Muscle of arm (tissue), 12 donors: Measurements from ENCODE around the gene TCEANC2. TPM values are rescaled to one million over a fixed set of nuclear protein-coding genes. Genes with fewer than 3 reads are reported as not detected.

Experiments used
- DNase-seq: peaks from one replicate; pipeline ENCODE4 v3.0.0-alpha.2; 2013
- polyA plus RNA-seq, 12 donors: library from polyadenylated mRNA; unstranded; fragments of 120-200 nt; gene quantifications; one replicate each; pipeline ENCODE4 v1.2.1, GENCODE V29; 2013; ENCODE audit not compliant: insufficient read length in 12 of 12

Gene TCEANC2
- polyA plus RNA-seq, 12 donors, result 4.7 to 8.1 (median 6.8) TPM; not detected in 1

GRCh38 chr1:54131419-54131818 lies 78.0 kb downstream of the TCEANC2 start:
- DNase-seq, result no peak

GRCh38 chr1:54132495-54132894 lies 79.1 kb downstream of the TCEANC2 start:
- no peak for DNase-seq

- no peak for DNase-seq
Measured at GRCh38 chr1:54134295-54134694, 80.9 kb downstream of the TCEANC2 start.

- no peak for DNase-seq
Measured at GRCh38 chr1:54135436-54136120, 82.2 kb downstream of the TCEANC2 start.

- DNase-seq, result no peak
Measured at GRCh38 chr1:54136269-54136896, 83.0 kb downstream of the TCEANC2 start.

- DNase-seq, result no peak
Measured at GRCh38 chr1:54136963-54137533, 83.6 kb downstream of the TCEANC2 start.

GRCh38 chr1:54137534-54138061 lies 84.2 kb downstream of the TCEANC2 start:
- no peak for DNase-seq

GRCh38 chr1:54138994-54139393 lies 85.6 kb downstream of the TCEANC2 start:
- DNase-seq, result no peak

- DNase-seq, result no peak
Measured at GRCh38 chr1:54139711-54140110, 86.3 kb downstream of the TCEANC2 start.

GRCh38 chr1:54142146-54142900 lies 88.9 kb downstream of the TCEANC2 start:
- no peak for DNase-seq

- DNase-seq, result no peak
Measured at GRCh38 chr1:54144366-54144765, 91.0 kb downstream of the TCEANC2 start.

- no peak for DNase-seq
Measured at GRCh38 chr1:54149734-54150133, 96.3 kb downstream of the TCEANC2 start.

GRCh38 chr1:54151013-54151412 lies 97.6 kb downstream of the TCEANC2 start:
- DNase-seq, result no peak

GRCh38 chr1:54152696-54153095 lies 99.3 kb downstream of the TCEANC2 start, which contains the start of gene CDCP2:
CDCP2 (minus strand) TSS chr1:54153000; CDS start chr1:54152922, 78 bp downstream.
- DNase-seq, result no peak

GRCh38 chr1:54153535-54154439 lies 100.4 kb downstream of the TCEANC2 start:
- peak; percentile 63 for DNase-seq

Other genes starting within 250 kb of the TCEANC2 start
- 10 to 100 TPM in 10 of 12 donors, 1 to 10 TPM in 1, not detected in 1; 9.1 to 17.2 (median 13.8) TPM for gene NDC1, start 215.3 kb upstream of the TCEANC2 start, polyA plus RNA-seq
- gene YIPF1, start 163.8 kb upstream of the TCEANC2 start, polyA plus RNA-seq, result 10 to 100 TPM in 10 of 12 donors, not detected in 2; 13.1 to 18.9 (median 16.5) TPM
- under 1 TPM in 8 of 12 donors, not detected in 4; 0.15 to 0.61 (median 0.33) TPM for gene DIO1, start 159.4 kb upstream of the TCEANC2 start, polyA plus RNA-seq
- 10 to 100 TPM in 10 of 12 donors, not detected in 2; 16.3 to 61.8 (median 30.1) TPM for gene IFT25, start 107.9 kb upstream of the TCEANC2 start, polyA plus RNA-seq
- 10 to 100 TPM in 11 of 12 donors, not detected in 1; 19.6 to 33.3 (median 23.2) TPM for gene LRRC42, start 107.3 kb upstream of the TCEANC2 start, polyA plus RNA-seq
- gene LDLRAD1, start 35.4 kb upstream of the TCEANC2 start, polyA plus RNA-seq, result not detected
- gene TMEM59, start 404 bp upstream of the TCEANC2 start, polyA plus RNA-seq, result 100 to 1,000 TPM in 11 of 12 donors, not detected in 1; 127 to 204 (median 159) TPM
- gene CDCP2, start 99.4 kb downstream of the TCEANC2 start, polyA plus RNA-seq, result under 1 TPM in 2 of 12 donors, not detected in 10; 0.07 to 0.11 TPM
- 1 to 10 TPM in 11 of 12 donors, not detected in 1; 4.5 to 8.5 (median 6.5) TPM for gene CYB5RL, start 146.4 kb downstream of the TCEANC2 start, polyA plus RNA-seq
- 10 to 100 TPM in 11 of 12 donors, not detected in 1; 59.1 to 64.8 (median 61.4) TPM for gene MRPL37, start 146.6 kb downstream of the TCEANC2 start, polyA plus RNA-seq